Stimulated activated CD8-positive, alpha-beta memory T cell treated with anti-CD3 and anti-CD28 coated beads, Interleukin-15, amount 100 ng/mL, for 24 hours (primary cell): ENCODE data around the gene CAMK2G.
"Not testable (repeated sequence)": the region's sequence is repeated elsewhere in the genome, so short reads cannot be mapped to it uniquely, and the experiment has no call there.

Experiments used
- DNase-seq: peaks from one replicate; pipeline ENCODE4 v3.0.0-alpha.2; 2020; ENCODE audit warnings: low read depth

The CAMK2G gene

DNA sequence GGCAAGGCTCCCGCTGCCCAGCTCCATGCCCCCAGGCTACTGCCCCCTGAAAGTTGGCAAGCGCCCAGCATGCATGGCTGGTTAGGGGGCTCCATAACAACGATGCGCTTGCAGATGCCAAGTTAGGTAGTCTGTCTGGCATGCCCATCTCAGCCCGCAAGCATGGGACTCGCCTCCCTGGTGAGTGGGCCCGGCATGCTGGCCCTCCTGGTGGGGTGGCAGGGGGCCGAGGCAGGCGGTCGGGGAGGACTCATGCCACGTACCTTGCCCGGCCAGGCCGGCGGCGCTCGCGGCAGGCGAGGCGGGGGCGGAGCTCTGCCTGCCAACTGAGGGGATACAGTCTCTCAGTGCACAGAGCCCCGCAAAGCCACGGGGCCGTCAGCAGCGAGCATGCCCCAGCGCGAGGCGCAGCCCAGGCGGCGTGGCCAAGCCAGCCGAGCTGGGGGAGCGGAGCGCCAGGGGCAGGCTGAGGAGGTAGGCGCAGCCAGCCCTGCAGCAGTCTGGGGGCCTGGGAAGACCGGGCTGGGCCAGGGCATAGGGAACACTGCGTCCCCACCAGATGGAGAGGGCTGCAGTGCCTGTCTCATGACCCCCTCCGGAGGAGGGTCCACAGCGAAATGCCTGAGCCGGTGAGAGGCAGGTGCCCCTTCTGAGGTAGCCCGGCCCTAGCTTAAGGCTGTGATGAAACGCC, 34.9 kb downstream of the CAMK2G start:
- no peak for DNase-seq

DNA sequence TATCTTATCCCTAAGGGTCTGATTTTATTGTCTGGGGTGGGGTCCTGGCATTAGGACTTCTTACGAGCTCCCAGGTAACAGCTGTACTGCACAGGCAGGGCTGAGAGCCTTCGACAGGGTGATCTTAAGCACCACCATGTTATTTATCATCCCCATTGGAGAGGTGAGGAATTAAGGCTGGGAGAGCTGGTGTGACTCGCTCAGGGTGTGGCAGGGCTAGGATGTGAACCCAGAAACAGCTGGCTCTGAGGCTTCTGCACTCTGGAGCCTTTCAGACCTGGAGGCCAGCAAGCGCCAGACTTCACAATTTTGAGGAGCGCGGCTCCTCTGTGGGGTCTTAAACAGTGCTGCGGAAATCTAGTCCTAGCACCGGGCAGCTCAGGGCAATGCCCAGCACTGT, 35.5 kb downstream of the CAMK2G start:
- DNase-seq = no peak

DNA sequence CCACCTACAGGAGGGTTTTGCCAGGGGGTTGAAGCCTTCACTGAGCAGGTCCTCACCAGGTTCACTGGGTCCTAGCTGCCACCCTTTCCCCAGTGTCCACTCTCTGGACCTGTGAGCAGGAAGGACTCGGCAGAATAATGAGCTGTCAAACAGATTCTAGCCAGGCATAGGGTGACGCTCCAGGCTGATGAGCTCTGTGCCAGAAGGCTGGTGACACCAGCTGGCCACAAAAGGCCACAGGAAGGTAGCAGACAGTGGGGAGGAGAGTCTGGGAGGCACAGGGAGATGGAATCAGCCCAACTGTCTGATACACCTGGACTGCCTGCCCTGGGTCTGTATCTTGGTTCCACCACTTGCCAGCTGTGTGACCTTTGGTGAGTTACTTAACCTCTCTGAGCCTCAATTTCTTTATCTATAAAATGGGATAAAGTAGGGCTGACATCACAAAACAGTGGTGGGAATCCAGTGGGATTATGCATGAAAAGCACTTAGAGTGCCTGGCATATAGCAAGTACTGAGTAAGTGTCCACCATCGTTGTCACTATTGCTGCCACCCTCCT, 36.3 kb downstream of the CAMK2G start:
- no peak for DNase-seq

DNA sequence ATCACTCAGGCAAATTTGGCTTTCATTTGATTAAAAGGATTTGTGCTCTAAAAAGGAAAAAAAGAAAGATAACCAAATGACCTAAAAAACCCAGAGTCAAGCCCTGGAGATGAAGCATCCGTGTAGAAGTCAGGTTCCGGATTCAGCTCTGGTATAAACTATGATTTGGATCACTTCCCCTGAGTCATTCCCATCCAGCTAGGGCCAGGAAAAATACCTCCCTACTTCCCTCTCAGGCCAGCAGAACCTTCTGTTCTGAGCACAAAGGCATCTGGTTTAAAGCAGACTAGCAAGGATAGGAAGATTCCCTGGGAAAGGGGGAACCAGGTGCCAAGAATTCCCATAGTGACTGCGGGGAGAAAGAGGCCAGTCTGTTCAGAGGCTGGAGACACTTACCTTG, 37.3 kb downstream of the CAMK2G start:
- DNase-seq = no peak

GRCh38 chr10:73836427-73836980, 37.9 kb downstream of the CAMK2G start:
- DNase-seq = no peak

DNA sequence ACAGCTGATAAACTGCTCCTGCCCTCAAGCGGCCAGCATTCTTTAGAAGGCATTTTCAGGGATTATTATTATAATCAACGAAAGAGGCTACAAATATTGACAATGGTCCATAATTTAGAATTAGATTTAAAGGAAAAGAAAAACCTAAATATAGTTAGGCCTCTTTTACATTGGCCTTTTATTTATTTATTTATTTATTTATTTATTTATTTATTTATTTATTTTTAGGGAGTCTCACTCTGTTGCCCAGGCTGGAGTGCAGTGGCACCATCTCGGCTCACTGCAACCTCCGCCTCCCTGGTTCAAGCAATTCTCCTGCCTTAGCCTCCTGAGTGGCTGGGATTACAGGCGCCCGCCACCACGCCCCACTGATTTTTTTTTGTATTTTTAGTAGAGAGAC, 45.3 kb downstream of the CAMK2G start:
- DNase-seq = not testable (repeated sequence)

- no peak for DNase-seq
These were observed 46.2 kb downstream of the CAMK2G start for GRCh38 chr10:73828161-73828560.

- no peak for DNase-seq
These were observed 46.8 kb downstream of the CAMK2G start for GRCh38 chr10:73827346-73828089.

- no peak for DNase-seq
These were observed 50.1 kb downstream of the CAMK2G start for GRCh38 chr10:73824146-73824725.

DNA sequence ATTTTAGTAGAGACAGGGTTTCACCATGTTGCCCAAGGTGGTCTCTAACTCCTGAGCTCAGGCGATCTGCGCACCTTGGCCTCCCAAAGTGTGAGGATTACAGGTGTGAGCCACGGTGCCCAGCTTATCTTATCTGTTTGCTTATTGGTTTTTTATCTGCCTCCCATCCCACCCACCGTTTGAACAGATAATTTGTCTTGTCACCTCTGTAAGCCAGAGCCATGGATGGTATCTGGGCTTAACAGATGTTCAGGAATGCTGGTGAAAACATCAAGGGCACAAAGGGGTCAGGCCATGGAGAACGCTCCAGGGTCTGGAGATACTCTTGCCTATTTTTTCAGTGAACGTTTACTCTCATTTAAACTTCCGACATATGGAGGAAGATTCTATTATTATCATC, 51.0 kb downstream of the CAMK2G start:
- DNase-seq = no peak

DNA sequence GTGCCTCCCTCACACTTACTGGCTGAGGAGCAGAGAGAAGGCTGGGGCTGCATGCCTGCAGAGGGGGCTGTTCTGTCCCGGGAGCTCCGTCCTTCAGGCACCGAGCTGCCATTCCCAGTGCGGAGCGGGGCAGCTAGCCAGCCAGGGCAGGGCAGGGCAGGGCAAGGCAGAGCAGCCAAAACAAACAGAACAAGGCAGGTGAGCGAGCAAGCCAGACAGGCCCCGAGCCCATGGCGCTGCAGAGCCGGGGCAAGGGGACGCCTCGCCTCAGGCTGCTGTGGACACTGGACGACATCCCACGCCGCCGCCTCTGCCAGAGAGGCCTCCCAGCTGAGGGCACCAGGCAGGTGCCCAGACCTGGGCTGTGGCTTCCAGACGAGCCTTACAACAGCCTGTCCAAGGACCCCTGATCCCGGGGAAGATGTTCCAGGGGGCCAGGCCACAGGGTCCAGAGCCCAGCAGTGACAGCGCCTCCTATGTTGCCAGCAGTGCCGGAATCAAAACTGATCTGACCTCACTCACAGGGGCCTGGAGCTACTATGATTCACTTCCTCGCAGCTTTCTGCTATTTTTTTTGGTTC, 54.8 kb downstream of the CAMK2G start:
- no peak for DNase-seq

DNA sequence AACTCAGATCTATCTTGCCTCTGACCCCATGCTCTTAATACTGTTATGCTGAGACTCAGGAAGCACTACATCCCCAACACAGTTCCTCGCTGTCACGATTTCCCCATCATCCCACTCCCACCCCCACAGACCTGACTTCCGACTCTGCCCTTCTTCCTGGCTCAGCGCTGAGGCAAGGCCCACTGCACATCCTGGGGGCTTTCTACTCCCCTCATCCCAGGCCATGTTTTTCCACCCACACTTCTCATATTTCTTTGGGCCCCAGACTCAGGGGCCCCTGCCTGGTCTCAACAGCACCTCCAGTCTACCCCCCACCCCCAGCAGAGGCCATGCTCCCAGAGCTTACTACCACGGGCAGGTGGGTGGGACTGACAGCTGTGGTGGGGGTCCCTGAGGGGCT, 55.3 kb downstream of the CAMK2G start:
- no peak for DNase-seq

- no peak for DNase-seq
These were observed 56.0 kb downstream of the CAMK2G start for GRCh38 chr10:73818402-73818801.

DNA sequence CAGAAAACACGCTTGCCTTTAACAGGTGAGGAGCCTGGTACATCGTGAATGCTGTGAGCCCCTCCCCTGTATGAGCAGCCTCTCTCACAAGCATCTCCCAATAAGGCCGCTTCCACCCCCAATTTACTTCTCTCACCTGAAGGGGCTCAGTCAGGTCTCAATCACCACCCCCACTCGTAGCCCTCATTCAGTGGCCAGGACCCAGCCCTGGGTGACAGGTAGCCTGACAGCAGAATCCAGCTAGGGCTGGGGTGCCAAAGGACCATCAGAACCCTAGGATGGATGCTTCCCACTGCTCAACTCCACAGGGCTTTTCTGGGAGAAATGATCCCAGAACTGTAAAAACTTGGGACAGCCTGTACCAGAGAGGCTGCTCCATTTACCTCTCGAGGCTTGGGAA, 56.5 kb downstream of the CAMK2G start:
- no peak for DNase-seq

DNA sequence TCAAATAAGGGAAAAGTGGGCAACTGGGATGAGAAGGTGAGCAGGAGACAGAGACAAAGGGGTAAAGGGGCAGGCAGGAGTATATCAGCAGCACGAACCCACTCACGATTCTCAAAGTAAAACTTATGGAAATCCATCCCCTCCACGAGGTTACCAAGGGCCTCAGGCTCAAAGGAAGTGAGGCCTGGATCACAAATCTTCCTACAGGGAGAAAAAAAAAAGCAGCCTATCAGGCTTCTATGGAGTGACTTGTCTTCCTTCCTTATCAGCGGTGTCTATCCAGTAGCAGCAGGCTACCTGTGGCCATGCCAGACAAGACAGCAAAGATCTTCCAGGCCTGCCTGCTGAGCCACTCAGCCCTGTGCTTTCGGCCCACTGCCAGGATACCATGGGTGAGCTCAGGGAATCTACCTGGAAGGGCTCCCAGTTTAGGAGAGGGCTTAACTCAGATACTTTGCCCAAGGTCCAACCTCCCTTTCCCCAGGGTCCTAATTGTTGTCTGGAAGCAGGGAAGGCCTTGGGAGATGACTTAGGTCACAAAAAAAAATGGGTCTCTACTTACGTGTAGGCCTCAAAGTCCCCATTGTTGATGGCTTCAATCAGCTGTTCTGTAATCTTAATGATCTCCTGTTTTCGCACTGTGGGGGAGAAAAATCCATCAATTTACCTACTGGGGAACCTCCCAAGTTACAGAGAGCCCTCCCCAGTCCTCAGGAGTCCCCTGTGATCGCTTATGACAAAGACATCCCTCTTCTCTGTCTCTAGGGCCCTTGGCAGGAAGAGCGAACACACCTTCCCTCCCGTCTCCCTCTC, 57.2 kb downstream of the CAMK2G start:
- DNase-seq = no peak

GRCh38 chr10:73815719-73816030, 58.7 kb downstream of the CAMK2G start:
- no peak for DNase-seq

GRCh38 chr10:73814896-73815718, 59.2 kb downstream of the CAMK2G start:
- DNase-seq = no peak

DNA sequence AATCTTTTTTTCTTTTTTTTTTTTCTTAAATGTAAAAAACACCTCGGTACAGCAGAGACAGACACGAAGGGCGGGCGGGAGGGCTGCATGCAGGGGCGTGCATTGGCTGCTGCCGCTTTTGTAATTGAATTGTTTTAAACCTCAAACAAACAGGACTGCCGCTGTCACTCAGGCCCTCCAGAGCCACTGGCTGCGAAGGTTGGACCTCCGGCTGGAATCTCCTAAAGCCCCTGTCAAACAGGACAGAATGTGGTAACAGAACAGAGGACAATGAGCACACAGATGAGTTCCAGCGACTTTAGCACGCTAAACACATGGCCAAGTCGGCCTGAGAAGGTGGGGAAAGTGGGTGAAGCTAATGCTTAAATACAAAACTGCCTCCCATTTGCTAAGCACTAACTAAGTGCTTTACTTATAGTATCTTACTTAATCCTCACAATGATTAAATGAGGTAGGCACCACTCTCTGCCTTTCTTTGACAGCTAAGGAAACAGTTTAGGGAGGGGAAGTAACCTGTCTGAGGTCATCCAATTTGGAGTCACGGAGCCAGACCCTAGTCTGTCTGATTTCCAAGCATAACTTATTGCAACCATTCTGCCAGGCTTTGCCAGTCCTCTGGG, 60.0 kb downstream of the CAMK2G start:
- no peak for DNase-seq

GRCh38 chr10:73813333-73813732, 61.0 kb downstream of the CAMK2G start:
- no peak for DNase-seq

- DNase-seq = no peak
These were observed 61.7 kb downstream of the CAMK2G start for GRCh38 chr10:73812657-73813056.
